ENCODE data around the gene SUMO3. TPM values are rescaled to one million over a fixed set of nuclear protein-coding genes. Genes with fewer than 3 reads are reported as not detected.
"Not testable (repeated sequence)": the region's sequence is repeated elsewhere in the genome, so short reads cannot be mapped to it uniquely, and the experiment has no call there.

Gene SUMO3
- total and polyA plus RNA-seq, 4 donors: 35.1 to 51.0 (median 40.6) TPM

DNA sequence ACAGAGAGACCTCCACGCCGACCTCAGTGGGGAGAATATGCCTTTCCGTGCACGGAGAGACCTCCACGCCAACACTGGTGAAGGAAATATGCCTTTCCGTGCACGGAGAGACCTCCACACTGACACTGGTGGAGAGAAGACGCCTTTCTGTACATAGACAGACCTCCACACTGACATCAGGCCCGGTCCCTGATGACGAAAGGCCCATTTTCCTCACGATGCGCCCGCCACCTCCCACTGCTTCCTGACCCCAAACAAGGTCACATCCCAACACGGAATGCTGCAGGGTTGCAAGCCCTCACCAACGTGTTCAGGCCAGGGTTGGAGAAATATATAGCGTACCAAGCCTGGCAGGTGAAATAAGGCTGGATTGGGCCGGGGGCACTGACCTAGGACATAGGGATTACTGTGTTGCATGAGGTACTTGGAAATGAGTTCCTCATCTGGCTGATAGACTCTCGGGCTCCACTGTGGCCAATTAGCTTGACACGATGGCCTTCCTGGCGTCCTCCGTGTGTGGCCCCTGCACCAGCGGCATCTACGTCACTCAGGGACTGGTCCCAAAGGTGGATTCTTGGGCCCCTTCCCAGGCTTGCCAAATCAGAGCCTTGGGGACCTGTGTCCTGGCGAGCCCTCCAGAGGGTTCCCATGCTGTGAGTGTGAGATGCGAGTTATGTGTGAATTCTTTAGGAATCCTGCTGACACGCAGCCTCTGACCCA lies 16.5 kb upstream of the SUMO3 start:
- Histone ChIP-seq H3K36me3 (ENCODE audit: control insufficient read depth in 4 of 4, insufficient read depth in 3 of 4, low read depth in 1 of 4, low read length in 3 of 4) (no peaks in the 10 kb centered on the region), H3K27ac (ENCODE audit: low read depth in 1 of 2, low read length in 2 of 2) (no peak overlapping the region), H3K4me3 (ENCODE audit: low read depth in 1 of 3, low read length in 3 of 3) (no peak overlapping the region), H3K9ac (ENCODE audit: low read depth in 1 of 2, low read length in 2 of 2) (no peak overlapping the region), H3K27me3 (ENCODE audit: control insufficient read depth in 4 of 4, insufficient read depth in 4 of 4, low read length in 3 of 4) (no peaks in the 10 kb centered on the region), H3K9me3 (ENCODE audit: control insufficient read depth in 4 of 4, low read length in 3 of 4) (peaks cover 0 to under 1% (median 0%) of the 10 kb centered on the region in 4 donors), H3K4me1 (ENCODE audit: control insufficient read depth in 4 of 4, insufficient read depth in 4 of 4, low read length in 3 of 4) (no peaks in the 10 kb centered on the region)
- no peak for DNase-seq (ENCODE audit: low spot score)
- TF ChIP-seq HNF4G (IDR thresholded peaks at IDR 0.05): no peak
- no peak for TF ChIP-seq GABPA (IDR thresholded peaks at IDR 0.05 in 1 of 2, conservative IDR thresholded peaks at IDR 0.05 in 1 of 2)
- TF ChIP-seq, protein P1, sequence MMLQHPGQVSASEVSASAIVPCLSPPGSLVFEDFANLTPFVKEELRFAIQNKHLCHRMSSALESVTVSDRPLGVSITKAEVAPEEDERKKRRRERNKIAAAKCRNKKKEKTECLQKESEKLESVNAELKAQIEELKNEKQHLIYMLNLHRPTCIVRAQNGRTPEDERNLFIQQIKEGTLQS (IDR thresholded peaks at IDR 0.05): no peak
- TF ChIP-seq, protein P2, sequence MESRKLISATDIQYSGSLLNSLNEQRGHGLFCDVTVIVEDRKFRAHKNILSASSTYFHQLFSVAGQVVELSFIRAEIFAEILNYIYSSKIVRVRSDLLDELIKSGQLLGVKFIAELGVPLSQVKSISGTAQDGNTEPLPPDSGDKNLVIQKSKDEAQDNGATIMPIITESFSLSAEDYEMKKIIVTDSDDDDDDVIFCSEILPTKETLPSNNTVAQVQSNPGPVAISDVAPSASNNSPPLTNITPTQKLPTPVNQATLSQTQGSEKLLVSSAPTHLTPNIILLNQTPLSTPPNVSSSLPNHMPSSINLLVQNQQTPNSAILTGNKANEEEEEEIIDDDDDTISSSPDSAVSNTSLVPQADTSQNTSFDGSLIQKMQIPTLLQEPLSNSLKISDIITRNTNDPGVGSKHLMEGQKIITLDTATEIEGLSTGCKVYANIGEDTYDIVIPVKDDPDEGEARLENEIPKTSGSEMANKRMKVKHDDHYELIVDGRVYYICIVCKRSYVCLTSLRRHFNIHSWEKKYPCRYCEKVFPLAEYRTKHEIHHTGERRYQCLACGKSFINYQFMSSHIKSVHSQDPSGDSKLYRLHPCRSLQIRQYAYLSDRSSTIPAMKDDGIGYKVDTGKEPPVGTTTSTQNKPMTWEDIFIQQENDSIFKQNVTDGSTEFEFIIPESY (IDR thresholded peaks at IDR 0.05): no peak
- no peak for TF ChIP-seq FOXA2 (IDR thresholded peaks at IDR 0.05)
- TF ChIP-seq YY1 (IDR thresholded peaks at IDR 0.05): no peak
- TF ChIP-seq NR2F2 (IDR thresholded peaks at IDR 0.05): no peak
- WGBS: 83% methylated on average over 26 of the region's 26 CpGs

DNA sequence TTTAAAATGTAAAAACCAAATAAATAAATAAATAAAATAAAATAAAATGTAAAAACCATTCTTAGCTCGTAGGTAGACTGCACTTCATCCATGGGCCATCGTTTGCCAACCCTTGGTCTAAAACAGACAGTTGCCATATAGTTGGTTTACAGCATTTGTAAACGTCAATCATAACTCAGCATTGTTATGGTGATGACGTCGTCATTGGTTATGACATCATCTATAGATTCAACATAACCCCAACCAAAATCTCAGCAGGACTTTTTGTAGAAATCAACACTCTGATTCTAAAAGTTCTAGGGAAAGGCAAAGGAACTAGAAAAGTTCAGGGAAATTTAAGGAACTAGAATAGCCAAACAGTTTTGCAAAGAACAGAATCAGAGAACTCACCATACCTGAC lies 15.8 kb upstream of the SUMO3 start:
- Histone ChIP-seq H3K4me1 (ENCODE audit: control insufficient read depth in 4 of 4, insufficient read depth in 4 of 4, low read length in 3 of 4) (no peaks in the 10 kb centered on the region), H3K9me3 (ENCODE audit: control insufficient read depth in 4 of 4, low read length in 3 of 4) (peaks cover 0 to 7% (median 2%) of the 10 kb centered on the region in 4 donors), H3K36me3 (ENCODE audit: control insufficient read depth in 4 of 4, insufficient read depth in 3 of 4, low read depth in 1 of 4, low read length in 3 of 4) (no peaks in the 10 kb centered on the region), H3K27me3 (ENCODE audit: control insufficient read depth in 4 of 4, insufficient read depth in 4 of 4, low read length in 3 of 4) (no peaks in the 10 kb centered on the region), H3K4me3 (ENCODE audit: low read depth in 1 of 3, low read length in 3 of 3) (no peak overlapping the region), H3K27ac (ENCODE audit: low read depth in 1 of 2, low read length in 2 of 2) (no peak overlapping the region), H3K9ac (ENCODE audit: low read depth in 1 of 2, low read length in 2 of 2) (no peak overlapping the region)
- WGBS: 88% methylated on average over 5 of the region's 5 CpGs
- no peak for DNase-seq (ENCODE audit: low spot score)
- TF ChIP-seq SP1 (IDR thresholded peaks at IDR 0.05) (no peak), RAD21 (IDR thresholded peaks at IDR 0.05) (no peak), EGR1 (IDR thresholded peaks at IDR 0.05; ENCODE audit: low read depth in 2 of 2) (no peak), GABPA (IDR thresholded peaks at IDR 0.05 in 1 of 2, conservative IDR thresholded peaks at IDR 0.05 in 1 of 2) (no peak), TAF1 (conservative IDR thresholded peaks at IDR 0.05) (no peak), RXRA (IDR thresholded peaks at IDR 0.05) (no peak), NR2F2 (IDR thresholded peaks at IDR 0.05) (no peak)
- TF ChIP-seq, protein P1 (IDR thresholded peaks at IDR 0.05): no peak

DNA sequence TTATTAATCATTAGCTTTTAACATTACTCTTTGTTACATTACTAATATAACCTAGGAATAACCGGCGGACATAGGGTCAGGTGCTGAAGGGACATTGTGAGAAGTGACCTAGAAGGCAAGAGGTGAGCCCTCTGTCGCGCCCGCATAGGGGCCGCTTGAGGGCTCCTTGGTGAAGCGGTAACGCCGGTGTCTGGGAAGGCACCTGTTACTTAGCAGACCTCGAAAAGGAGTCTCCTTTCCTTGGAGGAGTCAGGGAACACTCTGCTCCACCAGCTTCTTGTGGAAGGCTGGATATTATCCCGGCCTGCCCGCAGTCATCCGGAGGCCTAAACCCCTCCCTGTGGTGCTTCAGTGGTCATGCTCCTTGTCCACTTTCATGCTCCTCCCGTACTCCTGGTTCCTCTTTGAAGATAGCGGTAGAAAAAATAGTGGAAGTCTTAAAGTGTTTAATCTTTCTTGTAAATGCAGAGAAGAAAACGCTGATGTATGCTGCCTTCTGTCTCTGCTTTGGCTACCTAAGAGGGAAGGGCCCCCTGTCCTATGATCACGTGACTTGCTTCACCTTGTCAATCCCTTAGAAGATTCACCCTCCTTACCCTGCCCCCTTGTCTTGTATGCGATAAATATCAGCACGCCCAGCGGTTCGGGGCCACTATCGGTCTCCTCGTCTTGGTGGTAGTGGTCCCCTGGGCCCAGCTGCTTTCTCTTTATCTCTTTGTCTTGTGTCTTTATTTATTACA lies 14.8 kb upstream of the SUMO3 start:
- H3K4me1 ChIP-seq (ENCODE audit: control insufficient read depth in 4 of 4, insufficient read depth in 4 of 4, low read length in 3 of 4); H3K9ac ChIP-seq (ENCODE audit: low read depth in 1 of 2, low read length in 2 of 2); H3K9me3 ChIP-seq (ENCODE audit: control insufficient read depth in 4 of 4, low read length in 3 of 4); H3K4me3 ChIP-seq (ENCODE audit: low read depth in 1 of 3, low read length in 3 of 3); H3K36me3 ChIP-seq (ENCODE audit: control insufficient read depth in 4 of 4, insufficient read depth in 3 of 4, low read depth in 1 of 4, low read length in 3 of 4); H3K27ac ChIP-seq (ENCODE audit: low read depth in 1 of 2, low read length in 2 of 2); DNase-seq (ENCODE audit: low spot score); H3K27me3 ChIP-seq (ENCODE audit: control insufficient read depth in 4 of 4, insufficient read depth in 4 of 4, low read length in 3 of 4): not testable (repeated sequence)
- WGBS: 92% methylated on average over 23 of the region's 23 CpGs
